Measurements from ENCODE around the gene TSPAN14.
"Not testable (repeated sequence)": the region's sequence is repeated elsewhere in the genome, so short reads cannot be mapped to it uniquely, and the experiment has no call there.

TSPAN14 gene

DNA sequence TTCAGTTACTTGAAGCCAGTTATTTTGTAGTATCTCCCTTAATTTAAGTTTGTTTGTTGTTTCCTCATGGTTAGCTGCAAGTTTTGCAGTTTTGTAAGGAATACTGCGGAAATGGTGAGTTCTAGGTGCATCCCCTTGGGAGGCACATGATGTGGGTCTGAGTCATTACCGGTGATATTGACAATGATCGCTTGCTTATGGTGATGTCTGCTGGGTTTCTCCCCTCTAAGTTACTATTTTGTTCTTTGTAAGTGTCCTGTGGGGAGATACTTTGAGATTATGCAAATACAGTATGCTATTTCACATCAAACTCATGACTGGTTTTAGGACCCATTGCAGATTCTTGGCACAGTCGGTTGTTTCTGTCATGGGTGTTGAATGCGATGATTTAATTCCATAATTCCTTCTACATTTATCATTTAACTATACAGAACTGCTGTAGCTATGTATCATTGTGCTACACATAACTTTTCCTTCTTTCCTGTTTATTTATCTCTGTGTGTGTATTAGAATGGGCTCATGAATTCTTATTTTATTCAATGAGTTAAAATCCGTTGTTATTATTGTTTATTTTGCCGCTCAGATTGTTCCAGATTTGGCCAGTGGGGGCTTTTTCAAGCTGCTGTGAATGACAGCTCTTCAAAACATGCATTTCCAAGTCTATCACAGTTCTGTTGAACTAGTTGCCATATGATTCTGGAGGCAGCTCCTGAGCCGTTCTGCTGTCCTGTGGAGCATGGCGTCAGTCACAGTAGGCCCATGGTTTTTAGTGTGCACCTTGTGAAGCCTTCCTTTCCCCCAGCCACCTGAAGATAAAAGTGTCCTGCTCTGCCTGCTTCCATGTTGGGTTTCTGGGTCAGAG is 18.4 kb downstream of the TSPAN14 start:
- no peak for DNase-seq

DNA sequence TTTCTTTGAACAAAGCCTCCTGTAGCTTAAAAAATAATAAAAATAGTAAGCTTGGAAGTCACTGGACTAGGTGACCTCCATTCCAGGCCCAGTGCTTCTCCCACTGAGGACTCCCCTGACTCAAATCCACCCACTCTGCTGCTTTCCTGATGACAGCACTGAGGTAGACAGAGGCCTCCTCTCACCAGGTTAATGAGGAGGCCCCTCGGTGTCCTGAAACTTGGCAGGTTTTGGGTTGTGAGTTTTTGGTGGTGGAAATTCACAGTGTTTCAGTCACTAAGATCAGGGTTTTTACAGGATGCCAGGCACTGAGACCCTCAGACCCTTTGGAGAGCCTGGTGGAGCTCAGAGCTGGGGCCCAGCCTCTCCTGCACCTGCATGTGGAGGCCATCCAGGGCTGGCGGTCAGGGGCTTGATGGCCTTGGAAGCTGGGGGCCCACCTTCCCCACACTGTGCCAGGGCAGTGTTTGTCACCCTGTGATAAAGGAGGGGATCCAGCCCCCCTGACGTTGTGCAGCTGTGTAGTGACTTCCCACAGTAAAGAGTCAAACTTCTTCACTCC is 19.1 kb downstream of the TSPAN14 start:
- DNase-seq: peak; percentile 41

DNA sequence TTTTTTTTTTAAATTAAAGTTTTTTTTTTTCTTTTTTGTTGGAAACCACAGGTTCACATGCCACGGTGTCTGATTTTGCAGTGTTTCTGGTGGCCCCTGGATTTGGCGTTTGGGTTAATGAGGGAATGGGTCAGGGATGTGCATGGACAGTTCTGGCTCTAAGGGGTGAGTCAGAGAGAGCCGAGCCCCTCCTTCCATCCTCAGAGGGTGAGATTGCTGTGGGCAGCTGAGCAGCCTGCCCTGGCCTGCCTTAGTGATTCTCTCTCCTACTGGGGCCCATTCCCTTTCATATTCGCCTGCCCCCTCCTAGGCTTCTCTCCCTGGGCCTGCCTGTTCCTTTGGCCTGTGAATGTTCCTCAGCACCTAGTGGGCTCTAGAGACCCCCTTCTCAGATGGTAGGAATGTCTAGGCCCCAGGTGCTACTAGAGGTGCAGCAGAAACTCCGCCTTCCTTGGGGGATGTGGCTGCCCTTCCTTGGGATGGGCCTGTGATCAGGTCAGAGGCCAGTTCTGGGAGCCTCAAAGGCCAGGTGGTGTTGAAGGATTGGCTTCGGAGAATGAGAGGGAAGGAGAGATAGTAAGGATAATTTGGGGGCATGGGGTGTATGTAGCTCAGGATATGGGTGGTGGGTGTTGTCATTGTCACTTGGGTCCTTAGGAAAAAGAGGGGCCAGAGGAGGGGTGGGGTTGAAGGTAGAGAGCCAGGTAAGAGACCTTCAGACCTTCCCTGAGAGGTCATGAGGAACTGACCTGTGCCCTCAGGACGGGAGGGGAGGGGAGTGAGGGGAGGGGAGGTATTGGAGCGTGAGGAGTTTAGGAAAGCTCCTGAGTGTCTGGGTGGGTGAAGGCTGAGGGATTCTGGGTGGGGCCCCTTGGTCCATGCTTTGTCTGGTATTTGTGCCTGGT is 19.8 kb downstream of the TSPAN14 start:
- no peak for DNase-seq

DNA sequence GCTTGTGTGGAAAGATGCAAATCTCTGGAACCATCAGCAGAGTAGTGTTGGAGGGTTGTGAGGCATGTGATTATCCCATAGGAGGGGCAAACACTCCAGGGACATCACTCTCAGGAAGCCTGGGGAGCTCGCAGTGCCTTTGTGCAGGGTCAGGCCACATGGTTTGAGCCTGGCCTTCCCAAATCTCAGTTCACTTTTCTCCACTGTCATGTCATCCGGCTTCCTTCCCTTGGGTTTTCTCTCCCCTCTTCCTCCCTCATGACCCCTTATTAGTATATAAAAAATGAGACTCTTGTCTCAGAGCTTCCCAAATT is 20.4 kb downstream of the TSPAN14 start:
- no peak for DNase-seq

DNA sequence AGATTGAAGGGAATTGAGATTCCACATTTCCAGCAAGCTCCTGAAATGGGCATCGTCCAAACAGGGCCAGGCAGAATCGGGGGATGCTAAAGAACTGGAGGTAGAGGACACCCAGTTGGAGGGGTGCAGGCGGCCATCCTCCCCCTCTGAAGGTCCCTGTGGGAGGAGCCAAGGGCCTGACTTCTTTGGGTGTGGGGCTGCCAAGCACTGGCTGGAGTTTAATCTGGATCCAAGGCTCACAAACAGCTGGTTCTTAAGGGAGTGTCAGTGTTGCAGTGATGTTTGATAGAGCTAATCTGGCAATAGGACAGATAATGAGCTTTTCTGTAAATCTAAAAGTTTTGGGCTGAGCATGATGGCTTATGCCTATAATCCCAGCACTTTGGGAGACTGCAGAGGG is 20.8 kb downstream of the TSPAN14 start:
- DNase-seq: no peak

DNA sequence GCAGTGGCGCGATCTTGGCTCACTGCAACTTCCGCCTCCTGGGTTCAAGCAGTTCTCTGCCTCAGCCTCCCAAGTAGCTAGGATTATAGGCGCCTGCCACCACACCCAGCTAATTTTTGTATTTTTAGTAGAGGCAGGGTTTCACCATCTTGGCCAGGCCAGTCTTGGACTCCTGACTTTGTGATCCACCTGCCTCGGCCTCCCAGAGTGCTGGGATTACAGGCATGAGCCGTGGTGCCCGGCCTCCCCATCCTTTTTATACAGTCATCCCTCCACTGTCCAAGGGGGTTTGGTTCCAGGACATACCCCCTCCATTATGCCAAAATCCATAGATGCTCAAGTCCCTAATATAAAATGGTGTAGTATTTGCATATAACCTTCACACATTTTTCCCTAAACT is 21.5 kb downstream of the TSPAN14 start:
- not testable (repeated sequence) for DNase-seq

DNA sequence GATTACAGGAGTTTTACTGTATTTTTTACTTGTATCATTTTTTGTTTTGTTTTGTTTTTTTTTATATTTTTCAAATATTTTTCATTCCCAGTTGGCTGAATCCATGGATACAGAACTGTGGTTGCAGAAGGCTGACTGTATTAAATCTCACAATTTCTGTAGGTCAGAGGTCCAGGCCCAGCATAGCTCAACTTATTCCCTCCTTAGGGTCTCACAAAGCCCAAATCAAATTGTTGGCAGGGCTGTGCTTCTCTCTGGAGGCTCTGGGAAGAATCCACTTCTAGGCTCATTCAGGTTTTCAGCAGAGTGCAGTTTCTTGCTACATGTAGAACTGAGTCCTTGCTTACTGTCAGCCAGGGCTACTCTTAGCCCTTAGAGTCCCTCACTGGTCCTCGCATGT is 22.6 kb downstream of the TSPAN14 start:
- DNase-seq: no peak

DNA sequence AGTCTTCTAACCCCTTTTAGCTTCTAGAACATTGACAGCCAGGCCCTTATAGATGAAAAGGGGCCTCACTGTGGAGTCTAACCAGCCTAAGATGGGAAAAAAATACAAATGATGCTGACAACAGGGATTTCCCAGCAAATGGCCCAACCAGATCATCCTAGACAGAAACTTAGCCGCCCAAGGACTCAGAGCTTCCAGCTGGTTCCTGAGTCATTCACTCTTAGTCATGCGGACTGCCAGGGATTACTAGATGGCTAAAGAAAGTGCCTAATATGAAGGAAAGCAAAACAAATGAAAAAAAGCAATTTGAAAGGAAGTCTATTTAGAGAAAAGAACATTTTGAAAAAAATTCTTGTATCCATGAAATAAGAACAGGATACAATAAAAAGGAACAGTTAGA is 23.7 kb downstream of the TSPAN14 start:
- DNase-seq: no peak

DNA sequence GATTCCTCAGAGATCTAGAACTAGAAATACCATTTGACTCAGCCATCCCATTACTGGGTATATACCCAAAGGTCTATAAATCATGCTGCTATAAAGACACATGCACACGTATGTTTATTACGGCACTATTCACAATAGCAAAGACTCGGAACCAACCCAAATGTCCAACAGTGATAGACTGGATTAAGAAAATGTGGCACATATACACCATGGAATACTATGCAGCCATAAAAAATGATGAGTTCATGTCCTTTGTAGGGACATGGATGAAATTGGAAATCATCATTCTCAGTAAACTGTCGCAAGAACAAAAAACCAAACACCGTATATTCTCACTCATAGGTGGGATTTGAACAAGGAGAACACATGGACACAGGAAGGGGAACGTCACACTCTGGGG is 26.3 kb downstream of the TSPAN14 start:
- DNase-seq: not testable (repeated sequence)

DNA sequence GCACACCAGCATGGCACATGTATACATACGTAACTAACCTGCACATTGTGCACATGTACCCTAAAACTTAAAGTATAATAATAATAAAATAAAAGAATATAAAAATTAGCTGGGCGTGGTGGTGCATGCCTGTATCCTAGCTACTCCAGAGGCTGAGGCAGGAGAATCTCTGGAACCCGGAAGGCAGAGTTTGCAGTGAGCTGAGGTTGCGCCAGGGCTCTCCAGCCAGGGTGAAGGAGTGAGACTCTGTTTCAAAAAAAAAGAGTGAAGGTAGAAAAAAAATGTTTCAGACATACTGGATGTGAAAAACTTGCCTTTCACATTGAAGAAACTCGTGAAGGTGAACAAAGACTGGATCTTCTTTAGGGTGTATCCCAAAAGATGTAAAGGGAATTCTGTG is 26.7 kb downstream of the TSPAN14 start:
- DNase-seq: no peak

DNA sequence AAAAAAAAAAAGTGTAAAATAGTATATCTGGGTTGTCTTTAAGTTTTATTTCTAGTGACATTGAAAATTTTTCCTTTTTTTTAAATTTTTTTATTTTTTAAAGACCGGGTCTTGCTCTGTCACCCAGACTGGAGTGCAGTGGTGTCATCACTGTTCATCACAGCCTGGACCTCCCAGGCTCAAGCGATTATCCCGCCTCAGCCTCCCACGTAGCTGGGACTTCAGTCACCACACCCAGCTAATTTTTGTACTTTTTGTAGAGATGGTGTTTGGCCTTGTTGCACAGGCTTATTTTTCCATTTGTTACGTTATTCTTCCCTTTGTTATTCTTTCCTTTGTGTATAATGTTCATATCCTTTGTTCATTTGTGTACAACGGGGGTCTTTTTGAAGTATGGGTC is 30.1 kb downstream of the TSPAN14 start:
- DNase-seq: no peak

DNA sequence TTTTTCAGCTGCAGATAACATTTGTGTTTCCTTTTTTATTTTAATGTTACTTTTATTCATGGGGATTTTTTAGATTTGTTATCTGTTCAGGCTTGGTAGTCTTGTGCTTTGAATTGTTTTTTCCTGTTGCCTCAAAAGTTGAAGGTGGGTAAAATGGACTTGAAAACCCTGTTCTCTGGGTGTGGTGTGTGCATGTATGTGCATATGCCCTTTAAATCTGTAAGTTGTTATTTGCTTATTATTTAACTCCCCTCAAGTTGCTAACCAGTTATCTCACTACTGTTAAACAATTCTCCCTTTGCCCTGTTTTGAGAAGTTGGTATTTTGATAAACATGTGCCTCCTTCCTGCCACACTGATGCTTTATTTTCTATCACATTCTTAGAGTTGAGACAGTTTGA is 30.6 kb downstream of the TSPAN14 start:
- DNase-seq: no peak

DNA sequence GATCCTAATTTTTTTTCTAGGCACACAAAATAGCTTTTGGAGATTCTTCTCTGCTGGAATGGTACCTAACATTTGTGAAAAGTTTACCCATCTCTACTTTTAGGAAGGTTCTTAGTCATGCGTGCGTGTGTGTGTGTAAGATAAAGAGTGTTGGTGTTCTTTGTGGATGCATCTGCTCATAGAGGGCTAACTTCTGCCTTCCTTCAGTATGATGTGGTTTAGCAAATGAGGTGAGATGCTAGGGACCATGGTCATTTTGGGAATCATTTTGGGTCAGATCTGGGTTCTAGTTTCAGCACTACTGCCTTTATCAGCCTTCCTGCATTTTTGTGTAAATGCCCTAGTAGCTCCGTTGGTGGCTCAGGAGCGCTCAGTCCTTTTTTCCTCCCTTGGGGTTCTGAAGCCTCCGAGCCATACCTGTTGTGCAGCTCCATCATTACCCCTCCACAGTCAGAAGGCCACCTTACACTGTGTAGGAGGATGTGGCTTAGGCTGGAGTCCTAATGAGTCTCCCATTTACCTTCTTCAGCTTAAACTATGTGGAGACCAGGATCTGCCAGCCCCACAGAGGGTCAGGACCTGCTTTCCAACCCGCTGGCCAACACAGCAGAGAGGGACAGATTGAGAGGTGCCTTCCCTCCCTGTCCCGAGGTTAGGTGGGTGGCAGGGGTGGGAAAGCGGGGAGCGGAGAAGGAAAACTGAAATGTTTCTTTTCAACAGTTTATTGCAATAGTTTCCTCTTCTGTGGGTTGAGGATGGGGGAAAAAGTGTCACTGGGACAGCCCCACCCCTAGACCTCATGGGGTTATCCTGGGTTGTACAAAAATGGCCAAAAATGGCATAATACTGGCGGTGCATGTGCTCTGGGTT is 31.2 kb downstream of the TSPAN14 start:
- DNase-seq: no peak

DNA sequence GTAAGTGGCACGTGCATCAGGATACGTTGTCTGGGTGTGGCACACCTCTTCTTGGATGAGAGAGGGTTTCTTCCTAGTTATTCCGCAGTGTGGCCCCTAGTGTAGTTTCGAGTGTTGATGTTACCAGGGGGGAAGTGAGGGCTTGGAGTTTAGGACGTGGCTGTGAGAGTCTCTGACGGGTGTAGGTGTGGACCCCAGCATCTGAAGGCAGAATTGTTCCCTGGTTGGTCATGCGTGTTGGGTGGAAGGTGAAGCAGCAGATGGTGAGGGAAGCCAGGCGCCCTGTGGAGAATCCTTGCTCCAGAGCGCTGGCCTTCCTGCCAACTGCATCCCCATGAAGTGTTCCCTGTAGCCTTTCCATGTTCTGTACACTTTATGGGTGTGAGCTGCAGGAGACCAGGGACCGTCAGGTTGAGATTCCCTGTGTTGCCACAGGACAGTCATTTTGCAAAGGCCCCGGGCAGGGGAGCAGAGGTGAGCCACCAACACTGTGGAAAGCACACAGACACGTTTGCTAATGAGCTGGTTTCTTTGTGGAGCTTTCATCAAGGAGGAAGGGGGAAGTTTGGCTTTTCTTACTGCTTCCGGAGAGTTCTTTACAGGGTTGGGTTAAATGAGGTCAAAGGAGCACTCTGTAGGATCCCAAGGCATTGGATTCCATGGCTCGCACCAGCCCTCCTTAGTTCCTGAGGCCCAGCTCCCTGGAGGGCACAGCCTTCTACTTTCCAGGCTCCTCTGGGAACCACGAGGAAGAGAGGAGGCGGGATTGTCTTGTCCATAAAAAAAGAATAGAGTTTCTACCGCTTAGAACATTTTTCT is 32.0 kb downstream of the TSPAN14 start:
- peak; percentile 52 for DNase-seq

DNA sequence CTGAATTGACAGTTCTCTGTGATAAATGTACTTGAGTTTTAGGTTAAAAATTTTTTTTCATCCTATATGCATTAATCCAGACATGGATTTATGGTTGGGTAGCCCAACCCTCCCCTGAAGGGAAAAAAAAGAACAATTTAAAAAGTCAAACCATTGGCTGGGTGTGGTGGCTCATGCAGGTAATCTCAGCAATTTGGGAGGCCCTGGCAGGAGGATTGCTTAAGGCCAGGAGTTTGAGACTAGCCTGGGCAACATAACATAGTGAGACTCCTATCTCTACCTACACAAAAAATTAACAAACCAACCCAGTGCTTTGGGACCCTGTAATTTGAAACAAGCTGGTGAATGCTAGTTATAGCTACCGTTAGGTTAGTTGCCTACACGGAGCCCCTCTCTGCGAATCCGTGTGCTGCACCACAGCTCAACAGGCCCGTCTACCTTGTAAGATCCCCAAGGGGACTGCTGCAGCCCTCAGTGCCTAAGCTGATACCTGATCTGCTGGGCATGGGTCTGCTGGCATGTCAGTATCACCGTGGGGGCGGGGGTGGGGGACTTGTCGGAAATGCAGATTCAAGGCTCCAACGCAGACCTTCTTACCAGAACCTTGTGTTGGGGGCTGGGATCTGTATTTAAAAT is 32.8 kb downstream of the TSPAN14 start:
- no peak for DNase-seq

DNA sequence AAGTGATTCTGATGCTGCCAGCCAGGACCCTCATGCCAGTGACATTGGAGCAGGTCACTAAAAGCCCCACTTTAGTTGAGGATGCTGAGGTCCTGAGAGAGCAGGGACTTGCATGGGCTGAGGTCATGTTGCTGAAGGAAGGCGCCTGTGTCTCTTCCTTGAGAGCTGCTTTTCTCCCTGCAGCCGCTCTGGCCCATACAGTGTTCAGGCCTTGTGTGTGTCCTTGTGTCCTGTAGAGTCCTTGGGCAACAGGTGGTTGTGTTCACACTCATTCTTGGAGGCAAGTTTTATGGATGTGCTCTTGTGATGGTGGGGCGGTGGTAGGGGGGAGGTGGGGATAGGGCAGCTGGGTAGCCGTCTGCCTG is 33.3 kb downstream of the TSPAN14 start:
- DNase-seq: no peak

DNA sequence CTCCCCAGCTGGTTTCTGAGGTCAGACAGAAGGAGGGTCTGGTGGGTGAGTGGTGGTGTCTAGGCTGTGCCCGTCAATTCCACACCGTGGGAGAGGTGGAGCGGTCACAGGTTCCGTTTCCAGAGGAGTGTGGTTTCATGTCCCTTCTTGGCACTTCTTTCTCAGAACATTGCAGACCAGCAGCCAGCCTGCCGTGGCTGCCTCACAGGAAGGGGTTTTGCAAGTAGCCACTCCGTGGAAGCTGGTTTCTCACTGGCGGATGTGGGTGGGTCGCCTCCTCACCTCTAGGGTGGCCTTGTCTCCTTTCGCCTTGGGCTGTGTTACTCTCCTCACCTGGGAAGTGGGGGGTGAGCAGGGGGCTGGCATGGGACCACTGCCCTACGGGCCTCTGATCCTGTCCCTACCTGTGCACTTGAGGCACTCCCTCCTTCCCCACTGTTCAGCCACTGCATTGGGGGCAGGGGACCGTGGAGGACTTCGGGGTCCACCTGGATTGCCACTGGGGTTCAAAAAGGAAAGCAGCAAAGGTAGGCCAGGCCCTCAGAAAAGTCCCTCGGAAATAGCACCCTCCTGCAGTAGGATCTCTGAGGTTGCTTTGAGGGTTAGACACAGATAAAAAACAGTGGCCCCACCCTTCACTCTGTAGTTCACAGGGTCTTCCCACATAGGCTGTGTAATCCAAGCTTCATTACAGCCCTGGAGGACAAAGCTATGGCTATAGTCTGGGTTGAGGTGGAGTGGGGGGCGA is 33.9 kb downstream of the TSPAN14 start:
- DNase-seq: peak; percentile 70

DNA sequence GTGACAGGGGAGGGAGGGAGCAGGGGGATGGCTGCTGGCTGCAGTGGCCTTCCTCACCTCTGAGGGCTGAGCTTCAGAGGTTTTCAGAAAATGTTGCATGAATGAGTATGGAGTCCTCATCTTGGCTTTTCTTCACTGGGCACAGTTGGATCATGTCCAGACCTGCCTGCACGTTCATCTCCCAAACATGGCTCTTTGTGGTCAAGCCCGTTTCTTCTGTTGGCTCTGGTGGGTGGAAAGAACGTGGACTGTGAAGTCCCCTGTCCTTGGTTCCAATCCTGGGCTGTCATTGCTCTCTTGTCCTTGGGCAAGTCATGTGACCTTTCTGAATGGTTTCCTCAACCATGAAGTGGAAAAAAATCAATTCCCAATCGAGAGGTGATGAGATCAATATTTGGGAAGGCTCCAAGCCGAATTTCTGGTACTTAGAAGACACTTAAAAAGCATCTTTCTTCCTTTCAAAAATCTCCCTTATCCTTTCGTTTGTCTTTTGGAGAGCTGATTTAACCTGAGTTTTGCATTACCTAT is 34.5 kb downstream of the TSPAN14 start:
- no peak for DNase-seq

DNA sequence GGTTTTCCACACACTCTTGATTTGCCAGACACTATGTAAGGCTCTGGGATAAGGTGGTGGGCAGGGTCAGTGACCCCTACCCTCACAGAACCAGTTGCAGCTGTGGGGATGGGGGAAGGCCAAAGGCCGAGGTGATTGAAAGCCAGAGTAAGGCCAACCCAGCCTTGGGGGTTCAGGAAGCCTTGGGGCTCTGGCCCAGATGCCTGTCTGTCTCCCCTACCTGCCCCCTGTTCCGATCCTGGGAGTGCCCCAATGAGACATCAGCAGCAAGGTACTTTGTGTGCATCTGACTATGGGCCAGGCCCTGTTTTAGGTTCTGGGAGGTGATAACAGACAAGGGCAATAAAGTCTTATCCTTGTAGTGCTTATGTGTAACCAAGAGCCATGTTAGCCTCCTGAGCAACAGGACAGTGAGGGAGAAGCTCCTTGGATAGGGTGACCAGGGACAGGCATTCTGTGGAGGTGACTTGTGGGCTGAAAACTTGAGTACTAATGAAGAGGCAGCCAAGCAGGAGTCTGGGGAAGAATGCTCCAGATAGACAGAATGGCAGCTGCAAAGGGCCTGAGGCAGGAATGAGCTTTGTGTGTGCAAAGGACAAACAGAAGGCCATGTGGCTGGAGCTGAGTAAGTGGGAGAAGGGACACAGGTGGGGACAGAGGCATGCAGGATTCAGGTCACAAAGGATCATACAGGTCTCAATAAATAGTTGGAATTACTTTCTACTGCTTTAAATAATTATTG is 35.4 kb downstream of the TSPAN14 start:
- DNase-seq: no peak
